ENCODE measurements around the gene CCNQ. TPM values are rescaled to one million over a fixed set of nuclear protein-coding genes. Genes with fewer than 3 reads are reported as not detected.

CCNQ gene
- polyA plus RNA-seq, 1 of the 3 experiments (the other 2 are of a cell fraction) = 45.3 TPM

DNA sequence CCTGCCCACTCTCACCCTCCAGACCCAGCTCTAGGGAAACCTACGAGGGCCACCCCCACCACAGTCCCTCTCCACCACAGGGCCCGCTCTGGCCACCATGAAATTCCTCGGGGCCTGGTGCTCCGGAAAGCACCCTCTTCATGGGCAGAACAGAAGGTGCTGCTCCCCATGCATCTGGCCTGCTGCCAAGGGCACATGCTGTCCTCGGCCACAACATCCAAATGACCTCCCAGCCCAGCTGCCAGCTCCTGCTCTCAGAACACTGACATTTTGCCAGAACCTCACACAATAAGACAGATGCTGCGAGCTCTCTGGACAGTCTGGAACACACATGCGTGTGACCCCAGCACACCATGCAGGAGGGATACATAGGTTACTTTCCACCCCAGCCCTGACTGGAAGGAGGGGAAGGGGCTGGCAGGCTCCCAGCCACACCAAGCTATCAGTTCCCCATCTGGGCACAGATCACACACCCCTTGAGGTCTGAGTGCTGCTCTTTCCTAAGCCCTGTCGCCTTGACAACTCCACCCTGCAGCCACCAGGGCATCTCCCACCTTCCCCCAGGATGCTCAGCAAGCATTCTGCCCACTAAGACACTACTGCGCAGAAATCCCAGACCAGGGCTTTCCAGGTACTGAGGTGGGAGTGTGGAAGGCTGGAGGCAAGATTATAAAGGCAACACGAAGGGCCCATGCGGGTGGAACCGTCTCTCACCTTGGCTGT is 5.8 kb downstream of the CCNQ start (continued):
- TF ChIP-seq RAD21 (IDR thresholded peaks at IDR 0.05; ENCODE audit: low read length) = no peak
- TF ChIP-seq RCOR1 (IDR thresholded peaks at IDR 0.05; ENCODE audit: low read length) = no peak
- no peak for TF ChIP-seq YY1 (IDR thresholded peaks at IDR 0.05; ENCODE audit: low read depth)
- TF ChIP-seq, protein P1, sequence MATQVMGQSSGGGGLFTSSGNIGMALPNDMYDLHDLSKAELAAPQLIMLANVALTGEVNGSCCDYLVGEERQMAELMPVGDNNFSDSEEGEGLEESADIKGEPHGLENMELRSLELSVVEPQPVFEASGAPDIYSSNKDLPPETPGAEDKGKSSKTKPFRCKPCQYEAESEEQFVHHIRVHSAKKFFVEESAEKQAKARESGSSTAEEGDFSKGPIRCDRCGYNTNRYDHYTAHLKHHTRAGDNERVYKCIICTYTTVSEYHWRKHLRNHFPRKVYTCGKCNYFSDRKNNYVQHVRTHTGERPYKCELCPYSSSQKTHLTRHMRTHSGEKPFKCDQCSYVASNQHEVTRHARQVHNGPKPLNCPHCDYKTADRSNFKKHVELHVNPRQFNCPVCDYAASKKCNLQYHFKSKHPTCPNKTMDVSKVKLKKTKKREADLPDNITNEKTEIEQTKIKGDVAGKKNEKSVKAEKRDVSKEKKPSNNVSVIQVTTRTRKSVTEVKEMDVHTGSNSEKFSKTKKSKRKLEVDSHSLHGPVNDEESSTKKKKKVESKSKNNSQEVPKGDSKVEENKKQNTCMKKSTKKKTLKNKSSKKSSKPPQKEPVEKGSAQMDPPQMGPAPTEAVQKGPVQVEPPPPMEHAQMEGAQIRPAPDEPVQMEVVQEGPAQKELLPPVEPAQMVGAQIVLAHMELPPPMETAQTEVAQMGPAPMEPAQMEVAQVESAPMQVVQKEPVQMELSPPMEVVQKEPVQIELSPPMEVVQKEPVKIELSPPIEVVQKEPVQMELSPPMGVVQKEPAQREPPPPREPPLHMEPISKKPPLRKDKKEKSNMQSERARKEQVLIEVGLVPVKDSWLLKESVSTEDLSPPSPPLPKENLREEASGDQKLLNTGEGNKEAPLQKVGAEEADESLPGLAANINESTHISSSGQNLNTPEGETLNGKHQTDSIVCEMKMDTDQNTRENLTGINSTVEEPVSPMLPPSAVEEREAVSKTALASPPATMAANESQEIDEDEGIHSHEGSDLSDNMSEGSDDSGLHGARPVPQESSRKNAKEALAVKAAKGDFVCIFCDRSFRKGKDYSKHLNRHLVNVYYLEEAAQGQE (IDR thresholded peaks at IDR 0.05; ENCODE audit: low read depth, low read length) = no peak
- TF ChIP-seq EZH2phosphoT487 (IDR thresholded peaks at IDR 0.05; ENCODE audit: borderline replicate concordance, low read depth) = no peak
- TF ChIP-seq FOXM1 (IDR thresholded peaks at IDR 0.05; ENCODE audit: low read depth) = no peak
- TF ChIP-seq, protein P2, sequence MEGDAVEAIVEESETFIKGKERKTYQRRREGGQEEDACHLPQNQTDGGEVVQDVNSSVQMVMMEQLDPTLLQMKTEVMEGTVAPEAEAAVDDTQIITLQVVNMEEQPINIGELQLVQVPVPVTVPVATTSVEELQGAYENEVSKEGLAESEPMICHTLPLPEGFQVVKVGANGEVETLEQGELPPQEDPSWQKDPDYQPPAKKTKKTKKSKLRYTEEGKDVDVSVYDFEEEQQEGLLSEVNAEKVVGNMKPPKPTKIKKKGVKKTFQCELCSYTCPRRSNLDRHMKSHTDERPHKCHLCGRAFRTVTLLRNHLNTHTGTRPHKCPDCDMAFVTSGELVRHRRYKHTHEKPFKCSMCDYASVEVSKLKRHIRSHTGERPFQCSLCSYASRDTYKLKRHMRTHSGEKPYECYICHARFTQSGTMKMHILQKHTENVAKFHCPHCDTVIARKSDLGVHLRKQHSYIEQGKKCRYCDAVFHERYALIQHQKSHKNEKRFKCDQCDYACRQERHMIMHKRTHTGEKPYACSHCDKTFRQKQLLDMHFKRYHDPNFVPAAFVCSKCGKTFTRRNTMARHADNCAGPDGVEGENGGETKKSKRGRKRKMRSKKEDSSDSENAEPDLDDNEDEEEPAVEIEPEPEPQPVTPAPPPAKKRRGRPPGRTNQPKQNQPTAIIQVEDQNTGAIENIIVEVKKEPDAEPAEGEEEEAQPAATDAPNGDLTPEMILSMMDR (IDR thresholded peaks at IDR 0.05) = no peak
- TF ChIP-seq FOSL2 (IDR thresholded peaks at IDR 0.05; ENCODE audit: borderline replicate concordance, low read depth) = no peak
- TF ChIP-seq NRF1 (IDR thresholded peaks at IDR 0.05; ENCODE audit: low read depth, low read length) = no peak
- TF ChIP-seq, protein P3, sequence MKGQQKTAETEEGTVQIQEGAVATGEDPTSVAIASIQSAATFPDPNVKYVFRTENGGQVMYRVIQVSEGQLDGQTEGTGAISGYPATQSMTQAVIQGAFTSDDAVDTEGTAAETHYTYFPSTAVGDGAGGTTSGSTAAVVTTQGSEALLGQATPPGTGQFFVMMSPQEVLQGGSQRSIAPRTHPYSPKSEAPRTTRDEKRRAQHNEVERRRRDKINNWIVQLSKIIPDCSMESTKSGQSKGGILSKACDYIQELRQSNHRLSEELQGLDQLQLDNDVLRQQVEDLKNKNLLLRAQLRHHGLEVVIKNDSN (IDR thresholded peaks at IDR 0.05; ENCODE audit: borderline replicate concordance, low read depth) = no peak
- no peak for TF ChIP-seq RFX5 (IDR thresholded peaks at IDR 0.05; ENCODE audit: low read length)
- TF ChIP-seq, protein P4, sequence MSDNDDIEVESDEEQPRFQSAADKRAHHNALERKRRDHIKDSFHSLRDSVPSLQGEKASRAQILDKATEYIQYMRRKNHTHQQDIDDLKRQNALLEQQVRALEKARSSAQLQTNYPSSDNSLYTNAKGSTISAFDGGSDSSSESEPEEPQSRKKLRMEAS (IDR thresholded peaks at IDR 0.05; ENCODE audit: low read depth) = no peak
- peak; percentile 65; the same call in 1 of the 2 replicates for TF ChIP-seq FOXJ3 (CRISPR knock-in tag; IDR thresholded peaks at IDR 0.05)
- TF ChIP-seq TCF12 (IDR thresholded peaks at IDR 0.05) = no peak
- TF ChIP-seq GABPA (IDR thresholded peaks at IDR 0.05; ENCODE audit: low read depth) = no peak
- TF ChIP-seq MEF2A (IDR thresholded peaks at IDR 0.05; ENCODE audit: borderline replicate concordance, low read depth) = no peak
